HG02884 (cell line): Measurements from ENCODE around the gene TAPBP.
"Not testable (repeated sequence)": the region's sequence is repeated elsewhere in the genome, so short reads cannot be mapped to it uniquely, and the experiment has no call there.

Experiments
- ATAC-seq: cut with Tn5 transposase; IDR thresholded peaks from one replicate; pipeline ENCODE4 v1.9.1; 2021; ENCODE audit warnings: mild to moderate bottlenecking, moderate library complexity; ENCODE audit not compliant: unreplicated experiment

TAPBP gene

GRCh38 chr6:33313709-33314514 is at the start of gene TAPBP:
TSS of gene TAPBP (minus strand) at chr6:33314078. CDS start at chr6:33314041, 37 bp downstream.
- ATAC-seq: peak; percentile 37

DNA sequence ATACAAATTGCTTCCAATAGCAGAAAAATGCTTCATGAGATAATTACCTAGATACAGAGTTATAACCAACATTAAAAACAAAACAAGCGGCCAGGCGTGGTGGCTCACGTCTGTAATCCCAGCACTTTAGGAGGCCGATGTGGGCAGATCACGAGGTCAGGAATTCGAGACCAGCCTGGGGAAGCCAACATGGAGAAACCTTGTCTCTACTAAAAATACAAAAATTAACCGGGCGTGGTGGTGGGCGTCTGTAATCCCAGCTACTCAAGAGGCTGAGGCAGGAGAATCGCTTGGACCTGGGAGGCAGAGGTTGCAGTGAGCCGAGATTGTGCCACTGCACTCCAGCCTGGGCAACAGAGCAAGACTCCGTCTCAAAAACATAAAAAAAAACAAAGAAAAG is 49.6 kb upstream of the TAPBP start:
- not testable (repeated sequence) for ATAC-seq

- ATAC-seq: no peak
Observed at GRCh38 chr6:33359331-33359730, 45.5 kb upstream of the TAPBP start.

- ATAC-seq: not testable (repeated sequence)
Observed at GRCh38 chr6:33357160-33357871, 43.4 kb upstream of the TAPBP start.

DNA sequence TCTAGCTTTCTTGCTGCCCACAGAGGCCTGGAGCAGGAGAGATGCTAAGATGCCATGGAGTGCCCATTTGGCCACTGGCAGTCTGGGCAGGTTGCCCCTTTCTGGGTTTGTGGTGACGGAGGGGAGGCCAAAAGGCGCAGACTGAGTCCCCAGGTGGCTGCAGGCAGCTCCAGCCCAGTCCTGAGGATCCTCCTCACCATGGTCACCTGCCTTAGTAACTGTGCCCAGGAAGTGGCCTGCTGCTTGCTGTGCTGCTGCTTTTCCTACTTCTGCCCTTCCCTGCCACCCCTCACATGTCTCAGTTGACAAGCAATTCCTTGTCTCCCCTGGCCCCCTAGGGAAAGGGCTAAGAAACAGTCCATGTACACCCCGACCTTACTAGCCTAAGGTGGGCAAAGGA is 42.4 kb upstream of the TAPBP start:
- ATAC-seq: no peak

DNA sequence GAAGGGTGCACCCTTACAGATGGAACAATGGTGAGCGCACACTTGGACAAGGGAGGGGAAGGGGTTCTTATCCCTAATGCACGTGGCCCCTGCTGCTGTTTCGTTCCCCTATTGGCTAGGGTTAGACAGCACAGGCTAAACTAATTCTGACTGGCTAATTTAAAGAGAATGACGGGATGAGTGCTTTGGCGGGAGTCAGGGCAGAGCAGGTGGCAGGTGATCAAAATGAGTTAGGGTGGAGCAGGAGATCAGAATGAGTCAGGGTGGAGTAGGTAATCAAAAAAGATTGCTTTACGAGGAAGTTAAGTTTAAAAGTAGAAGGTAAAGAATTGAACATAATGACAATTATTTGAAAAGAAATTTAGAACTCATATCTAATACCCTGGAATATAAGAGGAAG is 42.0 kb upstream of the TAPBP start:
- ATAC-seq: not testable (repeated sequence)

DNA sequence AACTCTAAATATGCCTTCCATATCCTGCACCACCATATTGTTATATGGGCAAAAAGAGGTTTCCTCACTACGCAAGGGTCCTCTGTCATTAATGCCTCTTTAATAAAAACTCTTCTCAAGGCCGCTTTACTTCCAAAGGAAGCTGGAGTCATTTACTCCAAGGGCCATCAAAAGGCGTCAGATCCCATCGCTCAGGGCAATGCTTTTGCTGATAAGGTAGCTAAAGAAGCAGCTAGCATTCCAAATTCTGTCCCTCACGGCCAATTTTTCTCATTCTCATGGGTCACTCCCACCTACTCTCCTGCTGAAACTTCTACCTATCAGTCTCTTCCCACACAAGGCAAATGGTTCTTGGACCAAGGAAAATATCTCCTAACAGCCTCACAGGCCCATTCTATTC is 33.9 kb upstream of the TAPBP start:
- no peak for ATAC-seq

DNA sequence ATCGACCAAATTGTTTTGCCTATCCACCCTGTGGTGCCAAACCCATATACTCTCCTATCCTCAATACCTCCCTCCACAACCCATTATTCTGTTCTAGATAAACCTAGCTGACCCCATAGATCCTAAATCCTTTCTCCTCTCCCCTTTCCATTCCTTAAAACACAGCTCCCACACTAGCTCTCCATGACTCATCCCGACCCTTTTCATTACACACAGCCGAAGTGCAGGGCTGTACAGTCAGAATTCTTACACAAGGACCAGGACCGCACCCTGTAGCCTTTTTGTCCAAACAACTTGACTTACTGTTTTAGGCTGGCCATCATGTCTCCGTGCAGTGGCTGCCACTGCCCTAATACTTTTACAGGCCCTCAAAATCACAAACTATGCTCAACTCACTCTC is 33.1 kb upstream of the TAPBP start:
- not testable (repeated sequence) for ATAC-seq

GRCh38 chr6:33344701-33345697 is 31.1 kb upstream of the TAPBP start:
- no peak for ATAC-seq

- no peak for ATAC-seq
Observed at GRCh38 chr6:33343953-33344611, 30.2 kb upstream of the TAPBP start.

DNA sequence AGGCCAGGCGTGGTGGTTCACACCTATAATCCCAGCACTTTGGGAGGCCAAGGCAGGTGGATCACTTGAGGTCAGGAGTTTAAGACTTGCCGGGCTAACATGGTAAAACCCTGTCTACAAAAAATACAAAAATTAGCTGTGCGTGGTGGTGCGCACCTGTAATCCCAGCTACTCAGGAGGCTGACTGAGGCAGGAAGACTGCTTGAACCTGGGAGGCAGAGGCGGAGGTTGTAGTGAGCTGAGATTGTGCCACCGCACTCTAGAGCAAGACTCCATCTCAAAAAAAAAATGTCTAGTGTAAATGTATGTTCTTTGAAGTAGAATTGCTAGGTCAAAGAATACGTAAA is 29.7 kb upstream of the TAPBP start:
- ATAC-seq: not testable (repeated sequence)

GRCh38 chr6:33339193-33339592 is 25.3 kb upstream of the TAPBP start:
- ATAC-seq: no peak

DNA sequence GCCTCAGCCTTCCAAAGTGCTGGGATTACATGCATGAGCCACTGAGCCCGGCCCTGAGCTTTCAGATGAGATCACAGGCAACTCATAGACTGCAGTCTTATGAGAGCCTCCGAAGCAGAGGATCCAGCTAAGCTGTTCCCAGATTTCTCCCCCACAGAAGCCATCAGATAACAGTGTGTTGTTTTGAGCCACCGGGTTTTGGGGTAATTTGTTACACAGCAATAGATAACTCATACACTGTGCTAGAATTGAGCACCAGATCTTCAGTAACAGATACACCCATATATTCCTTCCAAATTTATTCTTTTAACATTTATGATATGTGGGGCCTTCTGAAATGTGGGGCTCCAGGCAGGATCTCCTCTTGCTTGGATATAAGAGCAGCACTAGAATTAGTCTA is 22.6 kb upstream of the TAPBP start:
- ATAC-seq: no peak

GRCh38 chr6:33335916-33336315 is 22.0 kb upstream of the TAPBP start:
- no peak for ATAC-seq

- no peak for ATAC-seq
Observed at GRCh38 chr6:33333666-33334065, 19.8 kb upstream of the TAPBP start.

DNA sequence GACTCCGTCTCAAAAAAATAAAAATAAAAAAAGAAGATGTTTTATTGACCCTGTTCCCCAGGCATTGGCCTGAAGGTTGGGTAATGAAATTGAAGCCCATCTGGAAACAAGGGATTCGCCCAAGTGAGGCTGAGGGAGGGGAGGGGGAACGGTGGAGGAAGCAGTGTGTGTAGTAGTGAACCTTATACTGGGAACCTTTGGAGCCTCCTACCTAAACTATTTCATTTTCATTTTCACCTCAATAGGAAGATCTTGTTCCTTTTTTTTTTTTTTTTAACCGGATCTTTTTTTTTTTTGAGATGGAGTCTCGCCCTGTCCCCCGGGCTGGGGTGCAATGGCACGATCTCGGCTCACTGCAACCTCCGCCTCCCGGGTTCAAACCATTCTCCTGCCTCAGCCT is 16.9 kb upstream of the TAPBP start:
- ATAC-seq: no peak

DNA sequence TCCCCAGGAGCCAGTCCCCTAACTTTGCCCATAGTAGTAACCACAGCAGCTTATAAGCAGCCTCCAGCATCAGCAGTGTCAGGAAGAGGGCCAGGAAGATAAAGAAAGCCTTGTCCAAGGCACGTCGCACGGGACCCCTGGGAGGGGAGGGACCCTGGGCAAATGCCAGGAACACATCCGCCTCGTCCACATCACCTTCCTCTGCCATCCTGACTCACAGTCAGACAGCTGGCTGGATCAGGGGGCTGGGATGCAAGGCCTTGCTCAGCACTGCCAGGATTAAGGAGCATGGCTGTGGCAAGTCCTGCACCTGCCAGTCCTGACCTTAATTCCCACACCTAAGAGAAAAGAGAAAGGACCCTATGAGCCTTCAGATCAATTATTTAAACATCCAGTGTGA is 15.2 kb upstream of the TAPBP start:
- ATAC-seq: no peak

- ATAC-seq: no peak
Observed at GRCh38 chr6:33324125-33324524, 10.2 kb upstream of the TAPBP start.

- ATAC-seq: no peak
Observed at GRCh38 chr6:33323623-33323948, 9.7 kb upstream of the TAPBP start.

DNA sequence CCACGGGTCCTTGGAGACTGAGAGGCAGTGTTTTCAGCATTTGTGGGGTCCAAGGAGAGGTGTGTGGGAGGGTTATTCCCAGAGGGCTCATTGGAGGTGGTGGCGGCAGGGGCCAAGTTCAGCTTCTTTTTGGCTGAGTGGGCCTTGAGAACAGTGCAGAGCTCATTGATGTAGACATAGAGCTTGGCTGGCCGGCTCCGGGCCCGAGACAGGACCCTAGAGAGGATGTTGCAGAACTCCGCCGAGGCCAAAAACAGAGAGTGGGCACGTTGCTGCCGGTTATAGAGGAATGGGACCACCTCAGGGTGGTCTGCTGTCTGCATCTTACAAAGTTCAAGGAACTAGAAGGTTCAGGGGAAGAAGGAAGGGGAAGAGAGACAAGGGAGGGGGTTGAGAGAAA is 7.3 kb upstream of the TAPBP start:
- ATAC-seq: no peak
